ENCODE data around the gene BARHL1.

Gene BARHL1

GRCh38 chr9:132616725-132617124 lies 34.3 kb downstream of the BARHL1 start:
- Histone ChIP-seq H3K27ac (ENCODE audit: low read depth, low read length, poor library complexity, severe bottlenecking) (no peak overlapping the region), H3K9ac (ENCODE audit: low read length) (no peak overlapping the region)

GRCh38 chr9:132622159-132622558 lies 39.8 kb downstream of the BARHL1 start:
- no peak overlapping the region for H2AFZ ChIP-seq (ENCODE audit: low read length)
- TF ChIP-seq CTCF (IDR thresholded peaks at IDR 0.05; ENCODE audit: low read length) = no peak
- no peak for TF ChIP-seq EZH2 (IDR thresholded peaks at IDR 0.05; ENCODE audit: borderline replicate concordance, low read length)

More at GRCh38 chr9:132616725-132617124, 34.3 kb downstream of the BARHL1 start:
- H3K4me2 ChIP-seq (ENCODE audit: low read length) = no peak overlapping the region
- H3K9me2 ChIP-seq (ENCODE audit: low read depth, low read length) = no peaks in the 10 kb centered on the region
- H3K9me3 ChIP-seq (ENCODE audit: low read length) = no peaks in the 10 kb centered on the region
- H4K20me1 ChIP-seq (ENCODE audit: insufficient read depth, low read length) = no peaks in the 10 kb centered on the region
- H3K4me3 ChIP-seq (ENCODE audit: low read depth, low read length, poor library complexity, severe bottlenecking) = no peak overlapping the region
- H3K79me2 ChIP-seq (ENCODE audit: insufficient read depth, low read length) = no peaks in the 10 kb centered on the region
- no peaks in the 10 kb centered on the region for H3F3A ChIP-seq (ENCODE audit: insufficient read depth, low read length)
- no peaks in the 10 kb centered on the region for H3K27me3 ChIP-seq (ENCODE audit: insufficient read depth, low read length)
- H3K36me3 ChIP-seq (ENCODE audit: insufficient read depth, low read length) = peaks cover 76% of the 10 kb centered on the region
- H3K4me1 ChIP-seq (ENCODE audit: insufficient read depth, low read length, severe bottlenecking) = no peaks in the 10 kb centered on the region
- no peak for TF ChIP-seq EZH2 (IDR thresholded peaks at IDR 0.05; ENCODE audit: borderline replicate concordance, low read length)
- TF ChIP-seq CTCF (IDR thresholded peaks at IDR 0.05; ENCODE audit: low read length) = no peak
- H2AFZ ChIP-seq (ENCODE audit: low read length) = no peak overlapping the region

GRCh38 chr9:132626285-132626684 lies 43.9 kb downstream of the BARHL1 start:
- Histone ChIP-seq H3K9me3 (ENCODE audit: low read length) (no peaks in the 10 kb centered on the region), H3K9me2 (ENCODE audit: low read depth, low read length) (no peaks in the 10 kb centered on the region), H3K9ac (ENCODE audit: low read length) (no peak overlapping the region), H3K27ac (ENCODE audit: low read depth, low read length, poor library complexity, severe bottlenecking) (no peak overlapping the region), H4K20me1 (ENCODE audit: insufficient read depth, low read length) (no peaks in the 10 kb centered on the region), H2AFZ (ENCODE audit: low read length) (no peak overlapping the region), H3K79me2 (ENCODE audit: insufficient read depth, low read length) (no peaks in the 10 kb centered on the region), H3F3A (ENCODE audit: insufficient read depth, low read length) (no peaks in the 10 kb centered on the region), H3K4me1 (ENCODE audit: insufficient read depth, low read length, severe bottlenecking) (no peaks in the 10 kb centered on the region), H3K27me3 (ENCODE audit: insufficient read depth, low read length) (no peaks in the 10 kb centered on the region), H3K4me2 (ENCODE audit: low read length) (no peak overlapping the region), H3K36me3 (ENCODE audit: insufficient read depth, low read length) (peaks cover 82% of the 10 kb centered on the region), H3K4me3 (ENCODE audit: low read depth, low read length, poor library complexity, severe bottlenecking) (no peak overlapping the region)
- TF ChIP-seq EZH2 (IDR thresholded peaks at IDR 0.05; ENCODE audit: borderline replicate concordance, low read length) = no peak
- TF ChIP-seq CTCF (IDR thresholded peaks at IDR 0.05; ENCODE audit: low read length) = no peak

More at GRCh38 chr9:132622159-132622558, 39.8 kb downstream of the BARHL1 start:
- H3K9ac ChIP-seq (ENCODE audit: low read length) = no peak overlapping the region
- no peak overlapping the region for H3K27ac ChIP-seq (ENCODE audit: low read depth, low read length, poor library complexity, severe bottlenecking)
- H3K36me3 ChIP-seq (ENCODE audit: insufficient read depth, low read length) = peaks cover 71% of the 10 kb centered on the region
- H3K9me2 ChIP-seq (ENCODE audit: low read depth, low read length) = no peaks in the 10 kb centered on the region
- no peaks in the 10 kb centered on the region for H3K79me2 ChIP-seq (ENCODE audit: insufficient read depth, low read length)
- H3K4me1 ChIP-seq (ENCODE audit: insufficient read depth, low read length, severe bottlenecking) = no peaks in the 10 kb centered on the region
- H3K9me3 ChIP-seq (ENCODE audit: low read length) = no peaks in the 10 kb centered on the region
- H3K4me2 ChIP-seq (ENCODE audit: low read length) = no peak overlapping the region
- no peaks in the 10 kb centered on the region for H3K27me3 ChIP-seq (ENCODE audit: insufficient read depth, low read length)
- H4K20me1 ChIP-seq (ENCODE audit: insufficient read depth, low read length) = no peaks in the 10 kb centered on the region
- H3F3A ChIP-seq (ENCODE audit: insufficient read depth, low read length) = no peaks in the 10 kb centered on the region
- no peak overlapping the region for H3K4me3 ChIP-seq (ENCODE audit: low read depth, low read length, poor library complexity, severe bottlenecking)
